Measurements from ENCODE around the gene TRMT1. TPM values are rescaled to one million over a fixed set of nuclear protein-coding genes. Genes with fewer than 3 reads are reported as not detected.

Gene TRMT1
- total and polyA plus RNA-seq, 2 of the 8 experiments (the other 6 are each of a cell fraction or from before 2014, with no cell fraction given), result 77.4 to 99.3 TPM

DNA sequence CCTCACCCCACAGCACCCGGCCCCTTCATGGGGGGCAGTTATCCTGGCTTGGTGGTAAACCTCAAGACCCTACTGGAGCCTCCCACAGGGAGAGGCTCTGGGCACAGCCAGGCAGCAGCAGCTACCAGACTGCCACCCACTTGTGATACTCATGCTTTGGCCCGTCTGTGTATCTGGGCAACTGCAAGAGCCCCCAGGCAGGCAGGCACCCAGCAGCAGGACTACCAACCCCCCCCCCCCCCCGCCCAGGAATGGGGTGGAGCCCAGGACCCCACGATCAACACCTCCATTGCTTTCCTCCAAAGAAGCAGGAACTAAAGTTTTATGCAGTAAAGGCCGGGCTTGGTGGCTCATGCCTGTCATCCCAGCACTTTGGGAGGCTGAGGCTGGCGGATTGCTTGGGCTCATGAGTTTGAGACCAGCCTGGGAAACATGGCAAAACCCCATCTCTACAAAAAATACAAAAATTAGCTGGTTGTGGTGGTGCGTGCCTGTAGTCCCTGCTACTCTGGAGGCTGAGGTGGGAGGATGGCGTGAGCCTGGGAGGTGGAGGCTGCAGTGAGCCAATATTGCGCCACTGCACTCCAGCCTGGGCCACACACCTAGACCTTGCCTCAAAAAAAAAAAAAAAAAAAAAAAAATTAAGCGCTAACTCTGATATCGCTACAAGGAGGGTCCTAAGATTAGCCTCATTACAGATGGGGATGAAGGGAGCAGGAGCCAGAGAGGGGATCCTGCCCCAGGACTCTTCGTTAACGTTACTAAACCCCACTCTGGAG, 12.8 kb downstream of the TRMT1 start (continued):
- no peak for TF ChIP-seq RNF2 (IDR thresholded peaks at IDR 0.05; ENCODE audit: borderline replicate concordance, low read depth, low read length, missing control alignments, poor library complexity, severe bottlenecking)
- TF ChIP-seq, protein P1, sequence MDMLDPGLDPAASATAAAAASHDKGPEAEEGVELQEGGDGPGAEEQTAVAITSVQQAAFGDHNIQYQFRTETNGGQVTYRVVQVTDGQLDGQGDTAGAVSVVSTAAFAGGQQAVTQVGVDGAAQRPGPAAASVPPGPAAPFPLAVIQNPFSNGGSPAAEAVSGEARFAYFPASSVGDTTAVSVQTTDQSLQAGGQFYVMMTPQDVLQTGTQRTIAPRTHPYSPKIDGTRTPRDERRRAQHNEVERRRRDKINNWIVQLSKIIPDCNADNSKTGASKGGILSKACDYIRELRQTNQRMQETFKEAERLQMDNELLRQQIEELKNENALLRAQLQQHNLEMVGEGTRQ (IDR thresholded peaks at IDR 0.05; ENCODE audit: low read length), result no peak
- no peak for TF ChIP-seq SAP30 (IDR thresholded peaks at IDR 0.05; ENCODE audit: insufficient read depth, insufficient replicate concordance, low read length)
- TF ChIP-seq CHD1 (IDR thresholded peaks at IDR 0.05; ENCODE audit: low read depth, low read length), result no peak
- no peak for TF ChIP-seq POLR2A (IDR thresholded peaks at IDR 0.05; ENCODE audit: control extremely low read depth in 1 of 2, low read depth in 2 of 2, low read length in 2 of 2)

Data from H1 (cell line).